ENCODE data around the gene LTA4H. TPM values are rescaled to one million over a fixed set of nuclear protein-coding genes. Genes with fewer than 3 reads are reported as not detected.

Gene LTA4H
- total and polyA plus RNA-seq, 10 of the 15 experiments (the other 5 are each of a cell fraction or from before 2014, with no cell fraction given), result 43.9 to 106 (median 47.3) TPM

DNA sequence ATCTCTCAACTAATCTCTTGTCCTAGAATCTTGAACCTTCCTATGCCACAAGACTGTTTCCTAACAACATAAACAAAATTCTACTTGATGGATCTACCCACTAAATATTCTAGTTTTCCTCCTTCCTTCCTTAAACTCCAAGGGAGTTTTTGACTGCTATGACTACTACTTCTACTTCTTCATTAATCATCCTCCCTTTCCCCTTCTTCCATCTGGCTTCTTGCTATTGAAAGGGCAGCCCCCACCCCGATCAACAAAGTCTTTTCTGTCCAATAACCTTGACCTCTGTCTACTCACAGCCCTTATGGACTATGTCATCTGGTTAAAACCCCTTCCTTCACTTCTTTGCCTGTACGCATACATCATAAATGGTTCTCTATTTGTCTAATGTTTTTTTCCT lies 5.6 kb downstream of the LTA4H start:
- ChIA-PET SMC1A (ENCODE audit: uncharacterized antibody, unreplicated experiment) (no interaction called here), CTCF (no interaction called here), POLR2A (no interaction called here), RAD21 (ENCODE audit: unreplicated experiment) (no interaction called here)
- ATAC-seq (no peak), FAIRE-seq (no peak), DNase-seq (ENCODE audit: low read depth, low spot score) (no peak)
- Histone ChIP-seq H3K4me2 (ENCODE audit: control insufficient read depth, insufficient read depth) (no peak overlapping the region), H2AFZ (ENCODE audit: control insufficient read depth, low read depth, low read length) (no peak overlapping the region), H3K4me1 (ENCODE audit: control insufficient read depth, insufficient read depth, low read length) (no peaks in the 10 kb centered on the region), H3K9me3 (replicated peaks; ENCODE audit: control insufficient read depth, insufficient read depth, low read length) (no peaks in the 10 kb centered on the region), H3K27ac (ENCODE audit: control insufficient read depth, insufficient read depth) (no peak overlapping the region), H3K79me2 (ENCODE audit: control insufficient read depth, insufficient read depth, low read length) (0 out of 2 replicates have a peak, but pooled peaks cover 1% of the 10 kb centered on the region), H4K20me1 (ENCODE audit: control insufficient read depth, insufficient read depth) (no peaks in the 10 kb centered on the region), H3K9ac (ENCODE audit: control insufficient read depth, insufficient read depth, low read length) (no peak overlapping the region), H3K4me3 (no peak overlapping the region), H3K36me3 (ENCODE audit: control insufficient read depth in 2 of 2, insufficient read depth in 2 of 2, low read length in 1 of 2) (peaks cover 0 to 2% of the 10 kb centered on the region in 2 experiments; a peak in 1 of 4 replicates), H3K27me3 (replicated peaks in 1 of 2; ENCODE audit: control insufficient read depth in 2 of 2, insufficient read depth in 2 of 2, low read length in 1 of 2) (no peaks in the 10 kb centered on the region)
- in situ Hi-C loops (cut with MboI), result no loop called here
- intact Hi-C loops (cut with micrococcal nuclease; ENCODE audit: unreplicated experiment), result loop anchor here (10.0 kb wide), 1 partner anchor 375 kb away; the partner anchor contains the start of gene CDK17
- 98% methylated on average over 2 of the region's 2 CpGs for WGBS (ENCODE audit: insufficient coverage, insufficient replicate concordance, low lambda C conversion rate, missing lambda C conversion rate)
- no TSS peak for BruUV-seq (replicated peaks)
- TF ChIP-seq CHD4 (IDR thresholded peaks at IDR 0.05), result no peak
- TF ChIP-seq STAT3 (IDR thresholded peaks at IDR 0.05; ENCODE audit: low read depth, low read length), result no peak
- no peak for TF ChIP-seq CREB1 (IDR thresholded peaks at IDR 0.05; ENCODE audit: low read depth)
- TF ChIP-seq SRF (IDR thresholded peaks at IDR 0.05; ENCODE audit: low read depth in 2 of 2, low read length in 2 of 2), result no peak
- TF ChIP-seq RELA (IDR thresholded peaks at IDR 0.05; ENCODE audit: borderline replicate concordance, partially characterized antibody), result no peak
- TF ChIP-seq, protein P1, sequence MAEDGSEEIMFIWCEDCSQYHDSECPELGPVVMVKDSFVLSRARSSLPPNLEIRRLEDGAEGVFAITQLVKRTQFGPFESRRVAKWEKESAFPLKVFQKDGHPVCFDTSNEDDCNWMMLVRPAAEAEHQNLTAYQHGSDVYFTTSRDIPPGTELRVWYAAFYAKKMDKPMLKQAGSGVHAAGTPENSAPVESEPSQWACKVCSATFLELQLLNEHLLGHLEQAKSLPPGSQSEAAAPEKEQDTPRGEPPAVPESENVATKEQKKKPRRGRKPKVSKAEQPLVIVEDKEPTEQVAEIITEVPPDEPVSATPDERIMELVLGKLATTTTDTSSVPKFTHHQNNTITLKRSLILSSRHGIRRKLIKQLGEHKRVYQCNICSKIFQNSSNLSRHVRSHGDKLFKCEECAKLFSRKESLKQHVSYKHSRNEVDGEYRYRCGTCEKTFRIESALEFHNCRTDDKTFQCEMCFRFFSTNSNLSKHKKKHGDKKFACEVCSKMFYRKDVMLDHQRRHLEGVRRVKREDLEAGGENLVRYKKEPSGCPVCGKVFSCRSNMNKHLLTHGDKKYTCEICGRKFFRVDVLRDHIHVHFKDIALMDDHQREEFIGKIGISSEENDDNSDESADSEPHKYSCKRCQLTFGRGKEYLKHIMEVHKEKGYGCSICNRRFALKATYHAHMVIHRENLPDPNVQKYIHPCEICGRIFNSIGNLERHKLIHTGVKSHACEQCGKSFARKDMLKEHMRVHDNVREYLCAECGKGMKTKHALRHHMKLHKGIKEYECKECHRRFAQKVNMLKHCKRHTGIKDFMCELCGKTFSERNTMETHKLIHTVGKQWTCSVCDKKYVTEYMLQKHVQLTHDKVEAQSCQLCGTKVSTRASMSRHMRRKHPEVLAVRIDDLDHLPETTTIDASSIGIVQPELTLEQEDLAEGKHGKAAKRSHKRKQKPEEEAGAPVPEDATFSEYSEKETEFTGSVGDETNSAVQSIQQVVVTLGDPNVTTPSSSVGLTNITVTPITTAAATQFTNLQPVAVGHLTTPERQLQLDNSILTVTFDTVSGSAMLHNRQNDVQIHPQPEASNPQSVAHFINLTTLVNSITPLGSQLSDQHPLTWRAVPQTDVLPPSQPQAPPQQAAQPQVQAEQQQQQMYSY (CRISPR knock-in tag; IDR thresholded peaks at IDR 0.05), result no peak

All from GM12878 (cell line).